SK-N-SH treated with all-trans-retinoic acid at 6 μM for 48 hours (cell line): ENCODE data around the gene PSME3IP1.

Experiments
- ATAC-seq: fragments of 200-7000 bp; cut with Tn5 transposase; 3 replicates; pipeline ENCODE4 v1.9.1; 2020; ENCODE audit warnings: mild to moderate bottlenecking, moderate library complexity
- ARNTL ChIP-seq: fragments of 450-650 bp; formaldehyde crosslinking; IDR thresholded peaks from 2 replicates; pipeline ENCODE4 v1.5.0; 2020; ENCODE audit warnings: low read depth, mild to moderate bottlenecking, moderate library complexity, borderline replicate concordance
- BACH2 ChIP-seq: fragments of 250-450 bp; sonication (Bioruptor Pico); IDR thresholded peaks from 2 replicates; pipeline ENCODE4 v1.9.0; 2021; ENCODE audit warnings: mild to moderate bottlenecking, borderline replicate concordance
- CSDC2 ChIP-seq: fragments of 250-450 bp; sonication (Bioruptor Pico); IDR thresholded peaks from 2 replicates; pipeline ENCODE4 v1.5.0; 2020; ENCODE audit warnings: mild to moderate bottlenecking, moderate library complexity
- ESRRG ChIP-seq: fragments of 250-450 bp; sonication (Bioruptor Pico); IDR thresholded peaks from 2 replicates; pipeline ENCODE4 v1.6.1; 2021; ENCODE audit warnings: mild to moderate bottlenecking
- GLIS3 ChIP-seq: fragments of 250-450 bp; sonication (Bioruptor Pico); IDR thresholded peaks from 2 replicates; pipeline ENCODE4 v1.5.0; 2020; ENCODE audit warnings: mild to moderate bottlenecking, moderate library complexity
- OSR1 ChIP-seq: fragments of 250-450 bp; sonication (Bioruptor Pico); IDR thresholded peaks from 2 replicates; pipeline ENCODE4 v1.8.0; 2022; ENCODE audit warnings: moderate library complexity, mild to moderate bottlenecking, inconsistent platforms
- PATZ1 ChIP-seq: fragments of 250-450 bp; sonication (Bioruptor Pico); IDR thresholded peaks from 2 replicates; pipeline ENCODE4 v1.8.0; 2020; ENCODE audit warnings: mild to moderate bottlenecking, moderate library complexity, borderline replicate concordance
- PPARA ChIP-seq: fragments of 250-450 bp; sonication (Bioruptor Pico); IDR thresholded peaks from 2 replicates; pipeline ENCODE4 v1.5.0; 2020; ENCODE audit warnings: mild to moderate bottlenecking, borderline replicate concordance
- SNAI2 ChIP-seq: fragments of 250-450 bp; sonication (Bioruptor Pico); IDR thresholded peaks from 2 replicates; pipeline ENCODE4 v1.5.0; 2020; ENCODE audit warnings: mild to moderate bottlenecking, moderate library complexity
- TCF4 ChIP-seq: fragments of 250-450 bp; sonication (Bioruptor Pico); IDR thresholded peaks from 2 replicates; pipeline ENCODE4 v1.8.0; 2021; ENCODE audit warnings: mild to moderate bottlenecking, moderate library complexity, borderline replicate concordance
- TOX ChIP-seq: fragments of 250-450 bp; sonication (Bioruptor Pico); IDR thresholded peaks from 2 replicates; pipeline ENCODE4 v1.8.0; 2021; ENCODE audit warnings: mild to moderate bottlenecking, moderate library complexity, borderline replicate concordance
- TSHZ2 ChIP-seq: fragments of 250-450 bp; sonication (Bioruptor Pico); IDR thresholded peaks from 2 replicates; pipeline ENCODE4 v1.5.0; 2020; ENCODE audit warnings: mild to moderate bottlenecking, moderate library complexity
- ZC3H10 ChIP-seq: fragments of 250-450 bp; sonication (Bioruptor Pico); IDR thresholded peaks from 2 replicates; pipeline ENCODE4 v1.5.1; 2021; ENCODE audit warnings: mild to moderate bottlenecking, moderate library complexity
- ZFP3 ChIP-seq: fragments of 250-450 bp; sonication (Bioruptor Pico); IDR thresholded peaks from 2 replicates; pipeline ENCODE4 v1.5.0; 2020; ENCODE audit warnings: mild to moderate bottlenecking, moderate library complexity
- ZNF565 ChIP-seq: fragments of 450-650 bp; formaldehyde crosslinking; conservative IDR thresholded peaks from 2 replicates; pipeline ENCODE4 v1.5.0; 2020; ENCODE audit warnings: low read depth, mild to moderate bottlenecking, moderate library complexity
- ZNF70 ChIP-seq: fragments of 450-650 bp; formaldehyde crosslinking; IDR thresholded peaks from 2 replicates; pipeline ENCODE4 v1.5.0; 2020; ENCODE audit warnings: mild to moderate bottlenecking, moderate library complexity
- ZNF8 ChIP-seq: fragments of 450-650 bp; formaldehyde crosslinking; IDR thresholded peaks from 2 replicates; pipeline ENCODE4 v1.5.0; 2020; ENCODE audit warnings: mild to moderate bottlenecking, moderate library complexity
- TF ChIP-seq, protein P1 (sequence below): fragments of 250-450 bp; sonication (Bioruptor Pico); IDR thresholded peaks from 2 replicates; pipeline ENCODE4 v1.5.1; 2021; ENCODE audit warnings: mild to moderate bottlenecking, moderate library complexity
- TF ChIP-seq, protein P2 (sequence below): fragments of 250-450 bp; sonication (Bioruptor Pico); IDR thresholded peaks from 2 replicates; pipeline ENCODE4 v1.5.1; 2020; ENCODE audit warnings: low read depth, mild to moderate bottlenecking, moderate library complexity
- TF ChIP-seq, protein P3 (sequence below): fragments of 250-450 bp; sonication (Bioruptor Pico); IDR thresholded peaks from 2 replicates; pipeline ENCODE4 v1.8.0; 2021; ENCODE audit warnings: low read depth, mild to moderate bottlenecking, moderate library complexity, borderline replicate concordance

PSME3IP1 gene

GRCh38 chr16:57130950-57131321, 54.9 kb downstream of the PSME3IP1 start:
- ATAC-seq = no peak
- no peak for TF ChIP-seq ARNTL (CRISPR knock-in tag)
- TF ChIP-seq, protein P1, sequence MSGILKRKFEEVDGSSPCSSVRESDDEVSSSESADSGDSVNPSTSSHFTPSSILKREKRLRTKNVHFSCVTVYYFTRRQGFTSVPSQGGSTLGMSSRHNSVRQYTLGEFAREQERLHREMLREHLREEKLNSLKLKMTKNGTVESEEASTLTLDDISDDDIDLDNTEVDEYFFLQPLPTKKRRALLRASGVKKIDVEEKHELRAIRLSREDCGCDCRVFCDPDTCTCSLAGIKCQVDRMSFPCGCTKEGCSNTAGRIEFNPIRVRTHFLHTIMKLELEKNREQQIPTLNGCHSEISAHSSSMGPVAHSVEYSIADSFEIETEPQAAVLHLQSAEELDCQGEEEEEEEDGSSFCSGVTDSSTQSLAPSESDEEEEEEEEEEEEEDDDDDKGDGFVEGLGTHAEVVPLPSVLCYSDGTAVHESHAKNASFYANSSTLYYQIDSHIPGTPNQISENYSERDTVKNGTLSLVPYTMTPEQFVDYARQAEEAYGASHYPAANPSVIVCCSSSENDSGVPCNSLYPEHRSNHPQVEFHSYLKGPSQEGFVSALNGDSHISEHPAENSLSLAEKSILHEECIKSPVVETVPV (CRISPR knock-in tag) = no peak
- no peak for TF ChIP-seq ZFP3 (CRISPR knock-in tag)
- TF ChIP-seq TOX (CRISPR knock-in tag) = no peak
- TF ChIP-seq BACH2 = no peak
- TF ChIP-seq, protein P2, sequence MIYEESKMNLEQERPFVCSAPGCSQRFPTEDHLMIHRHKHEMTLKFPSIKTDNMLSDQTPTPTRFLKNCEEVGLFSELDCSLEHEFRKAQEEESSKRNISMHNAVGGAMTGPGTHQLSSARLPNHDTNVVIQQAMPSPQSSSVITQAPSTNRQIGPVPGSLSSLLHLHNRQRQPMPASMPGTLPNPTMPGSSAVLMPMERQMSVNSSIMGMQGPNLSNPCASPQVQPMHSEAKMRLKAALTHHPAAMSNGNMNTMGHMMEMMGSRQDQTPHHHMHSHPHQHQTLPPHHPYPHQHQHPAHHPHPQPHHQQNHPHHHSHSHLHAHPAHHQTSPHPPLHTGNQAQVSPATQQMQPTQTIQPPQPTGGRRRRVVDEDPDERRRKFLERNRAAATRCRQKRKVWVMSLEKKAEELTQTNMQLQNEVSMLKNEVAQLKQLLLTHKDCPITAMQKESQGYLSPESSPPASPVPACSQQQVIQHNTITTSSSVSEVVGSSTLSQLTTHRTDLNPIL (CRISPR knock-in tag) = no peak
- TF ChIP-seq, protein P3, sequence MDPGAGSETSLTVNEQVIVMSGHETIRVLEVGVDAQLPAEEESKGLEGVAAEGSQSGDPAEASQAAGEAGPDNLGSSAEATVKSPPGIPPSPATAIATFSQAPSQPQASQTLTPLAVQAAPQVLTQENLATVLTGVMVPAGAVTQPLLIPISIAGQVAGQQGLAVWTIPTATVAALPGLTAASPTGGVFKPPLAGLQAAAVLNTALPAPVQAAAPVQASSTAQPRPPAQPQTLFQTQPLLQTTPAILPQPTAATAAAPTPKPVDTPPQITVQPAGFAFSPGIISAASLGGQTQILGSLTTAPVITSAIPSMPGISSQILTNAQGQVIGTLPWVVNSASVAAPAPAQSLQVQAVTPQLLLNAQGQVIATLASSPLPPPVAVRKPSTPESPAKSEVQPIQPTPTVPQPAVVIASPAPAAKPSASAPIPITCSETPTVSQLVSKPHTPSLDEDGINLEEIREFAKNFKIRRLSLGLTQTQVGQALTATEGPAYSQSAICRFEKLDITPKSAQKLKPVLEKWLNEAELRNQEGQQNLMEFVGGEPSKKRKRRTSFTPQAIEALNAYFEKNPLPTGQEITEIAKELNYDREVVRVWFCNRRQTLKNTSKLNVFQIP (CRISPR knock-in tag) = no peak
- no peak for TF ChIP-seq ZNF565 (CRISPR knock-in tag)
- TF ChIP-seq ESRRG = no peak
- TF ChIP-seq ZC3H10 = no peak
- TF ChIP-seq PPARA (CRISPR knock-in tag) = no peak
- TF ChIP-seq SNAI2 = no peak
- no peak for TF ChIP-seq OSR1 (CRISPR knock-in tag)
- no peak for TF ChIP-seq TSHZ2 (CRISPR knock-in tag)
- TF ChIP-seq ZNF70 (CRISPR knock-in tag) = no peak

DNA sequence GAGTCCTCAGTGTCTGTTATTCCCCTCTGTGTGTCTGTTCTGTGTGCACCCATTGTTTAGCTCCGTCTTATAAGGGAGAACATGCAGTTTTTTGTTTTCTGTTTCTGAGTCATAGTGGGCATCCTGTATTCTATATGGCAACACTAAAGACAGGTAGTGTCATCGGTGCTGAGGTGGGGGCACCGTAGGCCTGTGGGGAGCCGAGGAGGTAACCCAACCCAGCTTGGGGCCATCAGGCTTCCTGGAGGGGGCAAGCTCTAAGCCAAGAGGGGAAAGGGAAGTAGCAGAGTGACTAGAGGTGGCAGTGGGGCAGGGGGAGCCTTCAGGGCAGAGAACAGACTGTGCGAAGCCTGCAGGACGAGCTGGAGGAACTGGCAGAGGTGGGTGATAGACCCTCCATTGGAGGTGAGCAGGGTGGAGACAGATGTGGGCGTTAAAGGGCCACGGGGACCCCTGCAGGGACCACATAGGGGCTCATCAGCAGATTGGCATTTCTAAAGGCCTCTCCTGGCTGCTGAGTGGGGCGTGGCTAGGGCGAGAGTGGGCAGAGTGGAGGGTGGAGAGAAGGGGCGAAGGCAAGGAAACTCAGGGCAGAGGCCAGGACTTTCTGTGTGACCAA, 57.0 kb downstream of the PSME3IP1 start:
- no peak for ATAC-seq
- no peak for TF ChIP-seq TOX (CRISPR knock-in tag)
- TF ChIP-seq TSHZ2 (CRISPR knock-in tag) = no peak
- TF ChIP-seq ESRRG = no peak
- no peak for TF ChIP-seq TCF4
- TF ChIP-seq, protein P1 (CRISPR knock-in tag) = no peak
- no peak for TF ChIP-seq PPARA (CRISPR knock-in tag)
- TF ChIP-seq ZFP3 (CRISPR knock-in tag) = no peak
- no peak for TF ChIP-seq ZNF565 (CRISPR knock-in tag)
- TF ChIP-seq, protein P3 (CRISPR knock-in tag) = no peak
- TF ChIP-seq OSR1 (CRISPR knock-in tag) = no peak
- TF ChIP-seq ZNF8 (CRISPR knock-in tag) = no peak
- TF ChIP-seq CSDC2 (CRISPR knock-in tag) = no peak
- no peak for TF ChIP-seq BACH2
- TF ChIP-seq GLIS3 = no peak
- TF ChIP-seq ZNF70 (CRISPR knock-in tag) = no peak
- TF ChIP-seq, protein P2 (CRISPR knock-in tag) = no peak
- no peak for TF ChIP-seq PATZ1 (CRISPR knock-in tag)
- TF ChIP-seq, all 23 proteins: peak for 0
